Esophagus muscularis mucosa (tissue), 4 donors: ENCODE measurements around the gene PADI4.
A peak's percentile ranks its signal among the peaks of the same experiment; 100 is the strongest.

Experiments used
- EP300 ChIP-seq: sonication (generic); formaldehyde crosslinking; IDR thresholded peaks from one replicate; pipeline ENCODE4 v1.6.1; 2017; ENCODE audit warnings: antibody characterized with exemption
- POLR2A ChIP-seq: fragments of 450-650 bp; IDR thresholded peaks from one replicate; pipeline ENCODE4 v1.6.1; 2017; ENCODE audit warnings: antibody characterized with exemption, moderate library complexity, mild to moderate bottlenecking, low read depth
- POLR2AphosphoS5 ChIP-seq, 2 donors: sonication (generic); formaldehyde crosslinking; IDR thresholded peaks; one replicate each; pipeline ENCODE4 v1.6.1; 2017; ENCODE audit warnings: antibody characterized with exemption in 2 of 2
- TF ChIP-seq, protein P1 (sequence below), 3 experiments: fragments of 200-600 bp in 2 of 3; fragments of 450-650 bp in 1 of 3; sonication (generic) in 2 of 3; IDR thresholded peaks; one replicate each; pipeline ENCODE4 v1.5.1; 2017 to 2019; ENCODE audit warnings: antibody characterized with exemption in 3 of 3, mild to moderate bottlenecking in 2 of 3, moderate library complexity in 1 of 3

DNA sequence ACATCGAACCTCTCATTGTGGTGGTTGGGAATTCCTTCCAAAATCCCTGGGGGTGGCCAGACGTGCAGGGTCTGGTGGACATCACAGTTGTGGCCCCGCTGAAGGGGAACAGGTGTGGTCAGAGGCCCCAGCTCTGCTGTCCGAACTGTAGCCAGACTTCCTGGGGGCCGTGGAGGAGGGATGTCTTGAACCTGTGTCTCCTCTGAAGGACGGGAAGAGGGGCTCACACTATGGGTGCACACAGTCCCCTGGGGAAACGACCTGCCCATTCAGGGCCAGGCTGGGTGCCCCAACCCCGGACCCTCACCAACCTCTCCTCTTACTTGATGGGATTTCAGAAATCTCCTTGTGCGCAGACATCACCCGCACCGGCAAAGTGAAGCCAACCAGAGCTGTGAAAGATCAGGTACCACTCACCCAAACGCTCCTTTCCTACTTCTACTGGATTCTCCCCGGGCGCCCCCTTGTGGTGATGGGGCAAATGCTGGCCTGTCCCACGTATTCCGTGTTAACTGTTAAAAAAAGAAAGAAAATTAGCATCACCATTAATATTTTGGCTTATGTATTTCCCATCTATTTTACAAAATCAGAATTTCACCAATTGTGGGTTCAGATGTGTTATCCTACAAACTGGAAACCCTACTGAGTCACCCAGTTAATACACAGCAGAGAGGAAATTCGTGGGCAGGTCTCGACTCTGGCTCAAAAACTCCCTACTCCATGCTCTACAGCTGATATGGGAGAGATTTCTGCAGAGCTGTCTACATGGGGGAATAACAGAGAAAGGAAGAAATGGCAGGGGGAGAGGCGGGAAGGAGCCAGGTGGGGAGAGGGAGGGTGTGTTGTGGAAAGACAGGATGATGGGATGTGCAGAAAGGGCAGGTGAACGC lies 28.1 kb downstream of the PADI4 start:
- TF ChIP-seq POLR2A: no peak
- TF ChIP-seq, protein P1, sequence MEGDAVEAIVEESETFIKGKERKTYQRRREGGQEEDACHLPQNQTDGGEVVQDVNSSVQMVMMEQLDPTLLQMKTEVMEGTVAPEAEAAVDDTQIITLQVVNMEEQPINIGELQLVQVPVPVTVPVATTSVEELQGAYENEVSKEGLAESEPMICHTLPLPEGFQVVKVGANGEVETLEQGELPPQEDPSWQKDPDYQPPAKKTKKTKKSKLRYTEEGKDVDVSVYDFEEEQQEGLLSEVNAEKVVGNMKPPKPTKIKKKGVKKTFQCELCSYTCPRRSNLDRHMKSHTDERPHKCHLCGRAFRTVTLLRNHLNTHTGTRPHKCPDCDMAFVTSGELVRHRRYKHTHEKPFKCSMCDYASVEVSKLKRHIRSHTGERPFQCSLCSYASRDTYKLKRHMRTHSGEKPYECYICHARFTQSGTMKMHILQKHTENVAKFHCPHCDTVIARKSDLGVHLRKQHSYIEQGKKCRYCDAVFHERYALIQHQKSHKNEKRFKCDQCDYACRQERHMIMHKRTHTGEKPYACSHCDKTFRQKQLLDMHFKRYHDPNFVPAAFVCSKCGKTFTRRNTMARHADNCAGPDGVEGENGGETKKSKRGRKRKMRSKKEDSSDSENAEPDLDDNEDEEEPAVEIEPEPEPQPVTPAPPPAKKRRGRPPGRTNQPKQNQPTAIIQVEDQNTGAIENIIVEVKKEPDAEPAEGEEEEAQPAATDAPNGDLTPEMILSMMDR (IDR thresholded peaks at IDR 0.05): peak; percentile 40 to 66 (median 56)
- TF ChIP-seq POLR2AphosphoS5 (IDR thresholded peaks at IDR 0.05): no peak
- TF ChIP-seq EP300: no peak
